DMS153 treated with DMSO at 0.1 percent for 48 hours (cell line): ENCODE results near the gene MAS1.
"Not testable (repeated sequence)": the region's sequence is repeated elsewhere in the genome, so short reads cannot be mapped to it uniquely, and the experiment has no call there.

Source experiments
- DNase-seq: peaks from one replicate; lab custom pipeline; 2025; ENCODE audit not compliant: unreplicated experiment; lab: John Stamatoyannopoulos, UW

Gene MAS1

GRCh38 chr6:159916237-159916636, 25.4 kb downstream of the MAS1 start:
- no peak for DNase-seq

- no peak for DNase-seq
These were observed 26.0 kb downstream of the MAS1 start for GRCh38 chr6:159916752-159917151.

- DNase-seq, result no peak
These were observed 28.3 kb downstream of the MAS1 start for GRCh38 chr6:159919011-159919511.

- DNase-seq, result no peak
These were observed 29.0 kb downstream of the MAS1 start for GRCh38 chr6:159919800-159920199.

- not testable (repeated sequence) for DNase-seq
These were observed 33.4 kb downstream of the MAS1 start for GRCh38 chr6:159924150-159924549.

- no peak for DNase-seq
These were observed 35.9 kb downstream of the MAS1 start for GRCh38 chr6:159926542-159927203.

- DNase-seq, result peak; percentile 54
These were observed 39.0 kb downstream of the MAS1 start for GRCh38 chr6:159929819-159930218.

- no peak for DNase-seq
These were observed 40.3 kb downstream of the MAS1 start for GRCh38 chr6:159931112-159931511.

- DNase-seq, result no peak
These were observed 41.1 kb downstream of the MAS1 start for GRCh38 chr6:159931846-159932245.

GRCh38 chr6:159933077-159933476, 42.3 kb downstream of the MAS1 start:
- no peak for DNase-seq

- DNase-seq, result no peak
These were observed 43.4 kb downstream of the MAS1 start for GRCh38 chr6:159934181-159934580.

GRCh38 chr6:159935065-159935464, 44.3 kb downstream of the MAS1 start:
- DNase-seq, result no peak

- DNase-seq, result no peak
These were observed 44.8 kb downstream of the MAS1 start for GRCh38 chr6:159935633-159936032.

GRCh38 chr6:159939591-159940016, 48.8 kb downstream of the MAS1 start:
- DNase-seq, result no peak
